ENCODE data around the gene RPS19BP1.

Gene RPS19BP1, protein sequence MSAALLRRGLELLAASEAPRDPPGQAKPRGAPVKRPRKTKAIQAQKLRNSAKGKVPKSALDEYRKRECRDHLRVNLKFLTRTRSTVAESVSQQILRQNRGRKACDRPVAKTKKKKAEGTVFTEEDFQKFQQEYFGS

GRCh38 chr22:39532215-39533073, at the start of gene RPS19BP1:
Gene RPS19BP1, minus strand, starts transcription at chr22:39532748. Its CDS starts 10 bp downstream, at chr22:39532738.
- DNase-seq, result peak; percentile 100

DNA sequence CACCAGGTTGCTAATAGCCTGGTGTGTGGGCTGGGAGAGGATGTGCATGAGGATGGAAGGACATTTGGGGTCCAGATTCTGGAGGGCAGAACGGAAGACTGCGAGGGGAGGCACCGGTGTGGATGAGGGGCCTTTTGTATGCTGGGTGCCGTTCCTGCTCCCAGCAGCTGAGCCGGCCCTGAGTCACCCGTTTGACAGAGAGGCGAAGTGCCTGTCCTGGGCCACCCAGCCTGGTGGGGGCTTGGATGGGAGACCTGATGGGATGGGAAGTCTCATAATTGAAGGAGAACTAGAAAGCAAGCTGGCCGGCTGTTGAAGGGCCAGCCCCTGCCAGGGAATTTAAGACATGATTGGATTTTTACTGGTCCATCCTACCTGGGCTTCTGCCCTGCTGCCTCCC, 48.8 kb upstream of the RPS19BP1 start:
- DNase-seq, result no peak

- DNase-seq, result no peak
These were observed 48.2 kb upstream of the RPS19BP1 start for GRCh38 chr22:39580795-39581194.

DNA sequence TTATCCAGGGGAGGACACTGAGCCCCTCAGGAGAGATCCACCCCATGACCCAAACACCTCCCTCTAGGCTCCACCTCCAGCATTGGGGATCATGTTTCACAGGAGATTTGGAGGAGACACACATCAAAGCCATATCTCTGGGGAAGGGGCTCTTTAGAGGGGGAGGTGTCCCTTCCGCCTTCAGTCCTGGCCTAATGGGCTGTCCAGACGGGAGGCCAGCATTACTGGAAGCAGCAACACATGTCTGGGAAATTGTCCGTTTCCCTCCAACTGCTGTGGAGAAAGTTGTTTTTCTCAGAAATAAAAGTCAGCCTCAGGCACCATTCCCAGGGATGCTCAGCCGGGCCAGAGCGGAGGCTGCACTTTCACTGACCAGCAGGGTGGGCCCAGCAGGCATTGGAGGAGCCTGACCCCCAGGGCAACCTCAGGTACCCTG, 47.5 kb upstream of the RPS19BP1 start:
- no peak for DNase-seq

- DNase-seq, result no peak
These were observed 45.4 kb upstream of the RPS19BP1 start for GRCh38 chr22:39577900-39578299.

DNA sequence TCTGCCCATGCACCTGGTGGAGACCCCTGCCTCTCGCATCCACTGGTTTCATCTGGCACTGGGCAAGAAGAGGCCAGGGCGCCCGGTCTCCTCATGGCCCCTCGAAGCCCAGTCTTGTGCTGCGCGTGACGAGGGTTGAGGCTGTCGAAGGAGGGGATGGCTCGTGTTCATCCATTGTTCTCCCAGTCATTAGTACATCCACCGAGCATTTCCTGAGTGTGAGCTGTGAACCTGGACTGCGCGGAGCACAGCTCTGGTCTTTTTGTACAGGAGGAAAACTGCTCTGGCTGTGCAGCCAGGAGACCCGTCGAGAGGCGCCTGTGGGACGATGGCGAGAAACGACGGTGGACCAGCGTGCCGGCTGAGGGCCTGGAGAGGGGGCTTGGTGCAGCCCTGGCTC, 44.8 kb upstream of the RPS19BP1 start:
- no peak for DNase-seq

- no peak for DNase-seq
These were observed 43.5 kb upstream of the RPS19BP1 start for GRCh38 chr22:39576027-39576426.

DNA sequence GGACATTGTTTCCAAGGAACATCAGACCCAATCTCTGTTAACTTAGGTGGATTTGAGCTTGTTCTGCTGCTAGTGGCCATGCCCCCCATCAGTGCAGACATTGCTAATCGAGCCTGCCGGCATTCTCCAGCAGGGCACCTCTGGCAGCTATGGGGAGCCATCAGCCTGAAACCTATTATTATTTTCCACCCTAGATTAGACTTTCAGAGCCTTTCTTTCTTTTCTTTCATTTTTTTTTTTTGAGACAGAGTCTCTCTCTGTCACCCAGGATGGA, 42.9 kb upstream of the RPS19BP1 start:
- DNase-seq, result no peak

DNA sequence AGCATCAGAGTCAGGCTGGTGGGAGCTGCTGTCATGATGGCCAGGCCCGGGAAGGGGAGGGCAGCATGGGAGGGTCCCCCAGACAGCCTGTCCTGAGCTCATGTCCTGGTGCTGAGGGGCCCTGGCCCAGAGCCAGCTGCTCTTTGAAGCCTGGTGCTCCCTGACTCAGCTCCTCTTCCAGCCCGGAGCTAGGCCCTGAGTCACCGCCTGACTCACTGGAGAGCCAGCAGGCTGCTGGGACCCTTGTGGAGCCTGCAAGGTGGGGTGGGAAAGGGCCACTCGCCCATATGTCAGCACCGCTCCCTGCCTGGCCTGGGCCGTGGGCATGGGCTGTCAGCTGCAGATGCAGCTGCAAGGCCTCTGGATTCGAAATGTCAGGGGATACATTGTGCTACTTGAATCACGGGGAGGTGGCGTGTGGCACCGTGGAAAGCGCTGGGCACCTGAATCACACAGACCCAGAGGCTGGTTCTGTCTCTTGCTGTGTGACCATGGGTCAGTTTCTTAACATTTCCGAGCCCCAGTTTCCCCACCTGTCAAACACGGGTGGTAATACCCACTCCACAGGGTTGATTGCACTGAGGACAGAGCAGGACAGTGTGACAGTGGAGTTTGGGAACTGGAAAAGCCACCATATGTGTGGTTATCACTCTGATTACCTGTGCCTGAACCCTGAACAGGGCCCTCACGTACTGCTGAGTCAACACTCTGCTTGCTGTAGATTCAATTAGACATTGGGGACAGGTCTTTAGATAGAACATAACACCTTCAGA, 42.4 kb upstream of the RPS19BP1 start:
- no peak for DNase-seq

GRCh38 chr22:39571538-39571937, 39.0 kb upstream of the RPS19BP1 start:
- DNase-seq, result no peak

DNA sequence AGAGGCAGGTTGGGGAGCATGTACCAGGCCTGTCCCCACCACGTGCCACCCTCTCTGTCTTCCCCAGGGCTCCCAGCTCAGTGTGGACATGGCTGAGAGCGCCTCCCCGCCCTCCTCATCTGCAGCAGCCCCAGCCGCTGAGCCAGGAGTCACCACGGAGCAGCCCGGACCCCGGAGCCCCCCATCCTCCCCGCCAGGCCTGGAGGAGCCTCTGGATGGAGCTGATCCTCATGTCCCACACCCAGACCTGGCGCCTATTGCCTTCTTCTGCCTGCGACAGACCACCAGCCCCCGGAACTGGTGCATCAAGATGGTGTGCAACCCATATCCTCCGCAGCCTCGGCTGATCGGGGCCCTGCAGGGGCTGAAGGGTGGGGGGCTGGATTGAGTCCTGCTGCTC, 38.1 kb upstream of the RPS19BP1 start, which contains the start of gene CACNA1I:
Gene CACNA1I (plus strand): TSS at position 89 of the 400 bp plus-strand sequence. CDS start 0 bp downstream, at position 89.
- no peak for DNase-seq

DNA sequence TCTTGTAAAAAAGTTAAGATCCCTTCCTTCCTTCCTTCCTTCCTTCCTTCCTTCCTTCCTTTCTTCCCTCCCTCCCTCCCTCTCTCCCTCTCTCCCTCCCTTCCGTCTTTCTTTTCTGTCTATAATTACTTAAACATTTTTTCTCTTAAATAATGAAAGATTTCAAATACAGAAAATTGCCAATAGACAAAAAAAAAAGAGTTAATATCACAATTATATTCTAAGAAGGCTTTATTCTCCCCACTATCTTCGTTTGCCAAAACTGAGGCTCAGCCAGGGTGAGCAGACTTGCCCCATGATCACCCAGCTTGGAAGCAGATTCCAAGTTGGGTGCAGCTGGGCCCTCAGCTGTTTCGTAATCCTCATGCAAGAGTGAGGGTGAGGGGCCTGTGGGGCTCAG, 37.7 kb upstream of the RPS19BP1 start:
- no peak for DNase-seq

DNA sequence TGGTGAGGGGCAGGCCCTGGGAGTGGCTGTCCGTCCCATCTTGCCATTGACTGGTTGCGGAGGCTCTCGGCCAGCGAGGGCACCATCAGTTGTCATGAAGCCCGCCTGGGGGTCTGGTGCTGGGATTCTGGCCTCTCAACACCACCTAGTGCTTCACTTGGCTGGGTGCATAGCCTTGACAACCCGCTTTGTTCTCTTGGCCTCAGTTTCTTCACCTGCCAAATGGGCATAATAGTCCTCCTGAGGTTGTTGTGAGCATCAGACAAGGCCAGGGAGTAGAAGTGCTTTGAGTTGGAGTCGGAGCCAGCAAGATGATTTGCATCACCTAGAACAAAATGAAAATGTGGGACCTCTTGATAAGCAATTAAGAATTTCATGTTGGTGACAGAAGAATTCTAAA, 36.5 kb upstream of the RPS19BP1 start:
- no peak for DNase-seq

DNA sequence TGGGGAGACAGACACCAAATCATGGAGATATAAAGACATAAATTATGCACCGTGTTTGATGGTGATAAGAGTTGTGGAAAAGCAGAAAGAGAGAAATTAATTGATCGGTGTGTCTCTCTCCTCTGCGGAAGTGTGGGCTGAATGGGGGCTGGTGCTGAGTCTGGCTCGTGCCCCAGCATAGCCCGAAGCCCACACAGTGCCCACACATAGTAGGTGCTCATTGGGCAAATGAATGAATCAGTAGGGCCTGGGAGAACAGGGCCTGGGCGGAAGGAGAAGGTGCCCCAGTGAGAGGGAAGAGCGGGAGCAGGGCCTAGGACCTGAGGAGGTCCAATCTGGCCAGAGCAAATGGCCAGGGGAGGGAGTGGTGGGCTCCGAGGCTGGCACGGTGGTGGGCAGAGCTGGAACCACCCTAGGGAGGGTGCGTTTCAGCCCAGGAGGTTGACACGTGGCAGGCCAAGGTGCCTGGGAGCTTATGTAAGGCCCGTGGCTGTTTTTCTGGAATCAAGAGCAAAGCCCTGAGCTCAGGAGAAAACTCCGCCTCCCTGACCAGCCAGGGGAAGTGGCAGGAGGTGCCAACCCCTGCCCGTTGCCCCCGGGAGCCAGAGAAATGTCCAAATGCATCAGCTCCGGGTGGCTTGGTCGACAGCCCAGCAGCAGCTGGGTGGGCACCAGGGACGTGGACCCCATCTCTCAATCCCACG, 35.9 kb upstream of the RPS19BP1 start:
- DNase-seq, result no peak

DNA sequence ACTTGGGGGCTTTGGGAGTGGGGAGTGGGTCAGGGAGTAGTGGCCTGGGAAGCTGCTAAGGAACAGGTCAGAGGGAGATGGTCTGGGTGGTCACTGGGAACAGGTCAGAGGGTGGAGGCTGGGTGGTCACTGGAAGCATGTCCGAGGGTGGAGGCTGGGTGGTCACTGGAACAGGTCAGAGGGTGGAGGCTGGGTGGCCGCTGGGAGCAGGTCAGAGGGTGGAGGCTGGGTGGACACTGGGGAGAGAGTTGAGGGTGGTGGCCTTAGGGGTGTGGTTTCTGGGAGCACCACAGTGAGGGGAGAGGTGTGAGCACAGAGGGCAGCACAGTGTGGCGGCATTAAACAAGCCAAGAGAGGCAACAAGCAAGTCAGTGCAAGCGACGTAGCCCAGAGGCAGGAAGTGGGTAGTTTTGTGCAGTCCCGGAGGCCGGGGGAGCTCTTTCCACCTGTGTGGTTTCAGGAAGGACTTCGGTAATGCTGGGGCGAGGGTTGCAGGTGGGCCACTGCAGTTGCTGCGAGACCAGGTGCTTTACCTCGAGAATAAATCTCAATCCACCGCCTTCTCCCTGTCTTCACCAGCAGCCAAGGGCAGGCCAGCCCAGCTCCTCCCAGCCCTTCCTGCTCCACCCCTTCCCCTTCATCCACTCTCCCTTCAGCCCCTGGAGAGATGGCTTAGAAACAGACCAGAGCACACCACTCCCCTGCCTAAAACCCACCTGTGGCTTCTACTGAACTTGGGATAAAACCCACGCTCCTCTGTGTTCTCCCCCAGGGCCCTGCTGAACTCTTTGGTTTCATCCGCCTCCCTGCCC, 34.8 kb upstream of the RPS19BP1 start:
- peak; percentile 35 to 49 for DNase-seq

- no peak for DNase-seq
These were observed 32.9 kb upstream of the RPS19BP1 start for GRCh38 chr22:39565414-39565944.

DNA sequence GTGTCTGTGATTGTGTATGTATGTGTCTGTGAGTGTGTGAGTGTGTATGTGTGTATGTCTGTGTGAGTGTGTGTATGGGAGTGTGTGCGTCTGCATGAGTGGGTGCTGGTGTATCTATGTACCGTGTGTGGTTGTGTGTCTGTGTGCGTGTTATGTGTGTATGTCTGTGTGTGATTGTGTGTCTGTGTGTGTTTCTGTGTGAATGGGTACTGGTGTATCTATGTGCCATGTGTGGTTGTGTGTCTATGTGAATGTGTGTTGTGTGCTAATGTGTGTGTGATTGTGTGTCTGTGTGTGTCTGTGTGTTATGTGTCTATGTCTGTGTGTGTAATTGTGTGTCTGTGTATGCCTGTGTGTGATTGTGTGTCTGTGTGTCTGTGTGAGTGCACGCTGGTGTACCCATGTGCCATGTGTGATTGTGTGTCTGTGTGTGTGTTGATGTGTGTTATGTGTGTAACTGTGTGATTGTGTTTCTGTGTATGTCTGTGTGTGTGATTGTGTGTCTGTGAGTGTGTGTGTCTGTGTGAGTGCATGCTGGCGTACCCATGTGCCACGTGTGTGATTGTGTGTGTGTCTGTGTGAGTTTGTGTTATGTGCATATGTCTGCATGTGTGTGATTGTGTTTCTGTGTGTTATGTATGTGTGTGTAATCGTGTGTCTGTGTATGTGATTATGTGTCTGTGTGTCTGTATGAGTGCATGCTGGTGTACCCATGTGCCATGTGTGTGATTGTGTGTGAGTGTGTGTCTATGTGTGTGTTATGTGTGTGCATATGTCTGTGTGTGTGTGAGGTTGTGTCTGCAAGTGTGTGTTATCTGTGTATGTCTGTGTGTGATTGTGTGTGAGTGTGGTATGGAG, 31.3 kb upstream of the RPS19BP1 start:
- no peak for DNase-seq

GRCh38 chr22:39562839-39563489, 30.4 kb upstream of the RPS19BP1 start:
- DNase-seq, result no peak

- no peak for DNase-seq
These were observed 27.6 kb upstream of the RPS19BP1 start for GRCh38 chr22:39560127-39560526.

DNA sequence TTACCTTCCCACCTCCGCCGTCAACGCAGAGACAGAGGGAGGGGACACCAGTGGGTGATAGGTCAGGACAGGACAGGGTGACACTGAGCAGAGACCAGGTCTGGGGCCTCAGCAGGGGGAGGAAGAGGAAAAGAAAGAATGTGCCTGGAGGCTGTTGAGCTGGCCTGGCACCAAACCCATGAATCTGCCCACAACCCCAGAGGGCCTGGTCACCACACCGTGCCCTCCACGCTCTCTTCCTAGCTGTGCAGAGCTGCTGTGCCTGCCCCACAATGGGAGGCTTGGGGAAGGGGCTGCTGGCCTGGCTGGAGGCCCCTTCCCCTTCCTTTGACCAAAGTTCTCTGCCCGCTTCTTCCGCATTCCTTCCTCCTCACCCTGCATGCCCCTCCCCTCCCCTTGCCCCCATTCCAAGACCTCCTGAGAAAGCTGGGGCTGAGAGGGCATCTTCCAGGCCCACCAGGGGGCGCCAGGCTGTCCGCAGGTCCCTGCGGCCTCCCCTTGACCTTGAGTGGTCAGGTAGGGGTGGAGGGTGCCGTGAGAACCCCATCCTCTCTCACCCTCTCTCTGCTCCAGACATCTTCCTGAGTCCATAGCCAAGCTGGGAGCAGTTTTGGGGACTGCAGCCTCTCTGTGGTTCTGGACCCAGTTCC, 27.0 kb upstream of the RPS19BP1 start:
- no peak for DNase-seq

Data from CD4-positive, alpha-beta T cell treated with Interleukin-4 for 1 hour (primary cell).